ENCODE results near the gene PHEX. TPM values are rescaled to one million over a fixed set of nuclear protein-coding genes. Genes with fewer than 3 reads are reported as not detected.

PHEX gene
- total RNA-seq, 8 experiments from 2014 or later = 0.16 to 1.4 (median 0.27) TPM

GRCh38 chrX:22021751-22022324, 10.3 kb upstream of the PHEX start:
- no peak for ATAC-seq (replicated peaks in 6 of 8)
- no peak overlapping the region for H3K27ac ChIP-seq
- H3K4me1 ChIP-seq (replicated peaks in 1 of 2) = no peaks in the 10 kb centered on the region
- WGBS, 10 experiments = 0 to 100% (median 56%) methylated on average over 2 to 8 of the region's 10 CpGs; no CpG with 5 or more reads in 4 of the 10 experiments
- H3K4me3 ChIP-seq = no peak overlapping the region
- in situ Hi-C loops (cut with MboI; ENCODE audit: low pct_unique_long_range_greater_than_20kb in 2 of 9, low sequenced_read_pairs in 9 of 9, unreplicated experiment in 9 of 9) = no loop called here

GRCh38 chrX:22024577-22024976, 7.5 kb upstream of the PHEX start:
- H3K4me1 ChIP-seq (replicated peaks in 1 of 2) = no peaks in the 10 kb centered on the region
- in situ Hi-C loops (cut with MboI; ENCODE audit: low pct_unique_long_range_greater_than_20kb in 2 of 9, low sequenced_read_pairs in 9 of 9, unreplicated experiment in 9 of 9) = no loop called here
- H3K4me3 ChIP-seq = no peak overlapping the region
- no peak overlapping the region for H3K27ac ChIP-seq
- WGBS, 10 experiments = 20 to 88% methylated on average over 1 of the region's 2 CpGs; no CpG with 5 or more reads in 8 of the 10 experiments
- ATAC-seq (replicated peaks in 6 of 8) = no peak

- in situ Hi-C loops (cut with MboI; ENCODE audit: low pct_unique_long_range_greater_than_20kb in 2 of 9, low sequenced_read_pairs in 9 of 9, unreplicated experiment in 9 of 9) = no loop called here
- WGBS, 10 experiments = 33 to 100% (median 89%) methylated on average over 2 to 3 of the region's 7 CpGs; no CpG with 5 or more reads in 7 of the 10 experiments
- Histone ChIP-seq H3K27ac (no peak overlapping the region), H3K4me3 (no peak overlapping the region), H3K4me1 (replicated peaks in 1 of 2) (no peaks in the 10 kb centered on the region)
- no peak for ATAC-seq (replicated peaks in 6 of 8)
Observed at GRCh38 chrX:22025751-22026150, 6.4 kb upstream of the PHEX start.

GRCh38 chrX:22026731-22027130, 5.4 kb upstream of the PHEX start:
- H3K4me1 ChIP-seq (replicated peaks in 1 of 2) = no peaks in the 10 kb centered on the region
- in situ Hi-C loops (cut with MboI; ENCODE audit: low pct_unique_long_range_greater_than_20kb in 2 of 9, low sequenced_read_pairs in 9 of 9, unreplicated experiment in 9 of 9) = no loop called here
- ATAC-seq (replicated peaks in 6 of 8) = no peak
- H3K4me3 ChIP-seq = no peak overlapping the region
- 0 to 100% (median 60%) methylated on average over 1 to 4 of the region's 4 CpGs; no CpG with 5 or more reads in 3 of the 10 experiments for WGBS, 10 experiments
- H3K27ac ChIP-seq = no peak overlapping the region

GRCh38 chrX:22032506-22032905, 381 bp downstream of the PHEX start:
- 38 to 100% (median 46%) methylated on average over 1 to 6 of the region's 6 CpGs; no CpG with 5 or more reads in 5 of the 10 experiments for WGBS, 10 experiments
- Histone ChIP-seq H3K4me1 (replicated peaks in 1 of 2) (no peaks in the 10 kb centered on the region), H3K4me3 (no peak overlapping the region)

GRCh38 chrX:22033818-22034217, 1.7 kb downstream of the PHEX start:
- WGBS, 10 experiments = 33 to 50% (median 47%) methylated on average over 1 to 5 of the region's 5 CpGs; no CpG with 5 or more reads in 4 of the 10 experiments
- Histone ChIP-seq H3K27ac (no peak overlapping the region), H3K4me3 (no peak overlapping the region), H3K4me1 (replicated peaks in 1 of 2) (no peaks in the 10 kb centered on the region)
- in situ Hi-C loops (cut with MboI; ENCODE audit: low pct_unique_long_range_greater_than_20kb in 2 of 9, low sequenced_read_pairs in 9 of 9, unreplicated experiment in 9 of 9) = no loop called here
- no peak for ATAC-seq (replicated peaks in 6 of 8)

More at GRCh38 chrX:22032506-22032905, 381 bp downstream of the PHEX start:
- in situ Hi-C loops (cut with MboI; ENCODE audit: low pct_unique_long_range_greater_than_20kb in 2 of 9, low sequenced_read_pairs in 9 of 9, unreplicated experiment in 9 of 9) = no loop called here
- no peak for ATAC-seq (replicated peaks in 6 of 8)
- no peak overlapping the region for H3K27ac ChIP-seq

- WGBS, 10 experiments = 80% methylated on average over 1 of the region's 1 CpG; no CpG with 5 or more reads in 9 of the 10 experiments
Observed at GRCh38 chrX:22035236-22035635, 3.1 kb downstream of the PHEX start.

GRCh38 chrX:22037225-22037624, 5.1 kb downstream of the PHEX start:
- 38 to 100% (median 61%) methylated on average over 1 to 2 of the region's 2 CpGs; no CpG with 5 or more reads in 6 of the 10 experiments for WGBS, 10 experiments
- no peak for ATAC-seq (replicated peaks in 6 of 8)
- H3K4me1 ChIP-seq (replicated peaks in 1 of 2) = no peaks in the 10 kb centered on the region
- in situ Hi-C loops (cut with MboI; ENCODE audit: low pct_unique_long_range_greater_than_20kb in 2 of 9, low sequenced_read_pairs in 9 of 9, unreplicated experiment in 9 of 9) = no loop called here
- H3K27ac ChIP-seq = no peak overlapping the region
- no peak overlapping the region for H3K4me3 ChIP-seq

More at GRCh38 chrX:22035236-22035635, 3.1 kb downstream of the PHEX start:
- no peak overlapping the region for H3K27ac ChIP-seq
- no peak overlapping the region for H3K4me3 ChIP-seq
- no peaks in the 10 kb centered on the region for H3K4me1 ChIP-seq (replicated peaks in 1 of 2)
- in situ Hi-C loops (cut with MboI; ENCODE audit: low pct_unique_long_range_greater_than_20kb in 2 of 9, low sequenced_read_pairs in 9 of 9, unreplicated experiment in 9 of 9) = no loop called here
- ATAC-seq (replicated peaks in 6 of 8) = no peak

- Histone ChIP-seq H3K27ac (no peak overlapping the region), H3K4me3 (no peak overlapping the region), H3K4me1 (replicated peaks in 1 of 2) (no peaks in the 10 kb centered on the region)
- WGBS, 10 experiments = 44 to 100% (median 93%) methylated on average over 1 to 13 of the region's 13 CpGs; no CpG with 5 or more reads in 5 of the 10 experiments
- in situ Hi-C loops (cut with MboI; ENCODE audit: low pct_unique_long_range_greater_than_20kb in 2 of 9, low sequenced_read_pairs in 9 of 9, unreplicated experiment in 9 of 9) = no loop called here
- no peak for ATAC-seq (replicated peaks in 6 of 8)
Observed at GRCh38 chrX:22037911-22038537, 5.9 kb downstream of the PHEX start.

- in situ Hi-C loops (cut with MboI; ENCODE audit: low pct_unique_long_range_greater_than_20kb in 2 of 9, low sequenced_read_pairs in 9 of 9, unreplicated experiment in 9 of 9) = no loop called here
- 15 to 100% (median 20%) methylated on average over 1 to 4 of the region's 6 CpGs; no CpG with 5 or more reads in 7 of the 10 experiments for WGBS, 10 experiments
- H3K4me1 ChIP-seq (replicated peaks in 1 of 2) = no peaks in the 10 kb centered on the region
- no peak overlapping the region for H3K27ac ChIP-seq
- no peak for ATAC-seq (replicated peaks in 6 of 8)
- H3K4me3 ChIP-seq = no peak overlapping the region
Observed at GRCh38 chrX:22039541-22039940, 7.4 kb downstream of the PHEX start.

- 69 to 100% (median 82%) methylated on average over 1 to 2 of the region's 2 CpGs; no CpG with 5 or more reads in 4 of the 10 experiments for WGBS, 10 experiments
- ATAC-seq (replicated peaks in 6 of 8) = no peak
- H3K4me3 ChIP-seq = no peak overlapping the region
- H3K4me1 ChIP-seq (replicated peaks in 1 of 2) = no peaks in the 10 kb centered on the region
- H3K27ac ChIP-seq = no peak overlapping the region
- in situ Hi-C loops (cut with MboI; ENCODE audit: low pct_unique_long_range_greater_than_20kb in 2 of 9, low sequenced_read_pairs in 9 of 9, unreplicated experiment in 9 of 9) = no loop called here
Observed at GRCh38 chrX:22040184-22040583, 8.1 kb downstream of the PHEX start.

GRCh38 chrX:22041907-22042530, 9.9 kb downstream of the PHEX start:
- no peaks in the 10 kb centered on the region for H3K4me1 ChIP-seq (replicated peaks in 1 of 2)
- in situ Hi-C loops (cut with MboI; ENCODE audit: low pct_unique_long_range_greater_than_20kb in 2 of 9, low sequenced_read_pairs in 9 of 9, unreplicated experiment in 9 of 9) = no loop called here
- H3K27ac ChIP-seq = no peak overlapping the region
- no peak for ATAC-seq (replicated peaks in 6 of 8)
- no peak overlapping the region for H3K4me3 ChIP-seq
- 38 to 91% (median 49%) methylated on average over 2 to 9 of the region's 11 CpGs; no CpG with 5 or more reads in 5 of the 10 experiments for WGBS, 10 experiments

- no peaks in the 10 kb centered on the region for H3K4me1 ChIP-seq (replicated peaks in 1 of 2)
- 0 to 20% (median 6%) methylated on average over 1 to 3 of the region's 4 CpGs; no CpG with 5 or more reads in 6 of the 10 experiments for WGBS, 10 experiments
- in situ Hi-C loops (cut with MboI; ENCODE audit: low pct_unique_long_range_greater_than_20kb in 2 of 9, low sequenced_read_pairs in 9 of 9, unreplicated experiment in 9 of 9) = no loop called here
- H3K4me3 ChIP-seq = no peak overlapping the region
- ATAC-seq (replicated peaks in 6 of 8) = no peak
- no peak overlapping the region for H3K27ac ChIP-seq
Observed at GRCh38 chrX:22043872-22044271, 11.7 kb downstream of the PHEX start.
